HG03469 (cell line): ENCODE data around the gene RAMP3.
"Not testable (repeated sequence)": the region's sequence is repeated elsewhere in the genome, so short reads cannot be mapped to it uniquely, and the experiment has no call there.

ENCODE experiments used
- ATAC-seq: cut with Tn5 transposase; IDR thresholded peaks from one replicate; pipeline ENCODE4 v1.9.1; 2021; ENCODE audit warnings: mild to moderate bottlenecking, moderate library complexity, moderate number of reproducible peaks; ENCODE audit not compliant: unreplicated experiment

RAMP3 gene

GRCh38 chr7:45155941-45156340 is 1.6 kb upstream of the RAMP3 start:
- ATAC-seq = no peak

DNA sequence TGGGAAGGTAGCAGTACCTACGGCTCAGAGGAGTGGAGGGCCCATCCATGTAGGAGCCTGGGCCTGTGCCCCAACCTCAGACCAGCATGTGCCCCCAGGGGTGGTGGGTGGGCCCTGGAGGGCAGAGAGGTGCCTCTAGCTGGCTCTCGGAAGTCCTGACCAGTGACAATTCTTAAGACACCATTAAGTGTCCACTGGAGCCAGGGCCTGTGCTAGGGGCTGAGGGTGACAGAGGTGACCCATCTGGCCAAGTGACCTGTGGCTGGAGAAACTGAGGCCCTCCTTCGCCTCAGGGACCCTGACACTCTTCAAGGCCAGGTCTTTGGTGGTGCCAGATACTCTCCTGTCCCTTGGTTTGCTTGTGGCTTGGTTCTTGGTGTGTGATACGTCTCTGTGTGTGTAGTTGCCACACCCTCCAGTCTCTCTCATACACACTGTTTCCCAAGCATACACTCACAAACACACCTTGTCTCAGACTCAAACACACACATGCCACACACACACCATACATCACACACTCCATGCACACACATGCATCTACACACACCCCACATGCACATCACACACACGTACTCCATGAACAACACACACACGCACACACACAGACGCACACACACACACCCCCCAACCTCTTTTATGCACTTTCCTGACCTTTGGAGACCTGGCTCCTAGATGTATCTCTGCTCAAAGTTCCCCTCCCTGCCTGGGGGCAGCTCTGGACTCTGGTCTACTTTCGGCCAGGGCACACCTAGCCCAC is 897 bp upstream of the RAMP3 start:
- ATAC-seq = no peak

- no peak for ATAC-seq
Observed at GRCh38 chr7:45157286-45157652, 322 bp upstream of the RAMP3 start.

DNA sequence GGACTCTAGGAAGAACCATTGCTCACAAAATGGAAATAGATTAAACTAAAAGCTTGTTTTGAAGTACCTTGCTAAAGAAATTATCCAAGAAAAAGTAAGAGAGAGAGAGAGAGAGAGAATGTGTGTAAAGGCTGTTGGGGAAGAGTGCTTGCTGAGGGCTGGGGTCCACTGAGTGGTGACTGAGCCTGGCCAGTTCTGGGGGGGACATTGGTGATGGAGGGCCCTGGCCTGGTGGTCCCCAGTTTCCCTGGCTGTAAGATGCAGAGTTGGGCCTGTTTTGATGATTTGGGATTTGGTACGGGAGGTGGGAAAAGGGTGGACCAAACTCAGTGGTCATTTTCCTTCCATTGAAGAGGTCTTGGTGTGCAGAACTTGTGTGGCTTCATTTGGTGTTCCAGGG is 880 bp downstream of the RAMP3 start:
- no peak for ATAC-seq

GRCh38 chr7:45159296-45159695 is 1.7 kb downstream of the RAMP3 start:
- ATAC-seq = no peak

DNA sequence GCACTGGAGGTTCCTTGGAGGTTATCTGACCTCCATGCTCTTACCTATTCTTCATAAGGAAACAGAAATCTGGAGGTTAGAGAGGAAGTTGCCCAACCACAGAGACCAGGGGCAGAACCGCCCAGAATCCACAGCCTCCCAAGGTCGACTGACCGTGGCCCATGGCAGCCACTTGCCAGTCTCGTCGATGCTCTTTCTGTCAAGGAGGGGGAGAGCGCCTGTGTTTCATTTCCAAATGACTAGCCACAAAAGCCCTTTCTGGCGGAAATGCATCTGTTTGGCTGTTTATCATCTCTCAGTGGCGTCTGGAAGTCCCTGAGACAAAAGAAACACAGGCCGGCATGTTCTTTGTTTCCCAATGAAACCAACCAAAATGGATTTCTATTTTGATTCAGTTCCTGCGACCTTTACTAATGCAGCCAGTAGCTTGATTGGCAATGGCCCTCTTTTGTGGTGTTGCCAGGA is 2.9 kb downstream of the RAMP3 start:
- peak; percentile 66 for ATAC-seq

DNA sequence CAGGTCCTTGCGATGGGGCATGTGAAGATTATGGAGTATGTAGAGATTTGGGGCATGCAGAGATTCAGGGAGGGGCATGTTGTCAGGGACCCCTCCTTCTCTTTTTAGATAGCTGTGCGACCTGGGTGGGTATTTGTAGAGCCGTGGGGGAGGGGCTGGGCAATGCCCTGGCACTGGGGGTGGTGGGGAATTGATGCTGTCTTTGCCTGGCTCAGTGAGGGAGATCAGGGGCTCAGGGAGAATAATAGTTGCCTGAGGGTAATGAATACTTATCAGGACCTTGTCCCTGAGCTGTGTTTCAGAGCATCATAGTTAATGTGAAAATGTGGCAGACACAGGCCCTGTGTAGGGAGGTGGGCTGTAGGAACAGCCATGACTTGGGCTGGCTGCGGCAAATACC is 3.5 kb downstream of the RAMP3 start:
- no peak for ATAC-seq

DNA sequence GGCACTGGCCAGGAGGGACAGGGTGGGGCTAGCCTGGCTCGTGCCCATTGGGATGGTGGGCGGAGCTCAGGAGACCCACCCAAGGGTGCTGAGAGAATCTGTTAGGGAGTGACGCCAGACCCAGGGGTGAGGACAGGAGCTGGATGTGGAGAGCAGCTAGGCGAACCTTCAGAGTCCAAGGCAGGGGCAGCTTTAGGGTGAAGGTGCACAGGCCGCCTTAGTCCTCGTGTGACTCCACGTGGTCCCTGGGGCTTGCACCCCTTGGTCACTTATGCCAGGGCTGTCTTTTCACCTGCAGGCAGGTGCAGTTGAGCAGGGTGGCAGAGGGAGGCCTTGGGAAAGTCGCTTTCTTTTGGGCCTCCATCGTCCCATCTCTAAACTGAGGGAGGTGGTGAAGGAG is 4.3 kb downstream of the RAMP3 start:
- no peak for ATAC-seq

DNA sequence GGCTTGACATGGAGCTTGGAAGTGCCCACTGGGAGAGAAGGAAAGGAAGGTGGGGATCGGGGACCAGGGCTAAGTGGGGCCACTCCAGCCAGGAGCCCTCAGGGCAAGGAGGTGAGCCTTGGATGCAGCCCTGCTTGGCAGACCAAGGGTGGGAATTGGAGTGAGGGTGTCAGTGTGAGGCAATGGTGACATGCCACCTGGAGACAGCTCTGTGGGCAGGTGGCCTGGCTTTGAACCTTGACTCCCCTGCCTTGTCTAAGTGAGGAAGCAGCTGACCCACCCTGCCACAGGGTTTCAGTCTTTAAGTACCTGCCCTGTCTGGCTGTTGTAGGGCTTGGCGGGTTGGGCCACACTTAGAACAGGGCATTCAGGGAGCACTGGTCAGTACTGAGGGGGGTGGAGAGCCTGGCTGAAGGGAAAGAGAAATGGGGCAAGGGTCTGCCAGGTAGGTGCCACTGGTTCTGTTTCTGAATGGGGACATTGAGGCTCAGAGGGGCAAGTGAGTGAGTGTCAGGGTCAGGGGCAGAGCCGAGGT is 4.8 kb downstream of the RAMP3 start:
- ATAC-seq = no peak

GRCh38 chr7:45162943-45163691 is 5.5 kb downstream of the RAMP3 start:
- ATAC-seq = no peak

- no peak for ATAC-seq
Observed at GRCh38 chr7:45163692-45164052, 6.1 kb downstream of the RAMP3 start.

DNA sequence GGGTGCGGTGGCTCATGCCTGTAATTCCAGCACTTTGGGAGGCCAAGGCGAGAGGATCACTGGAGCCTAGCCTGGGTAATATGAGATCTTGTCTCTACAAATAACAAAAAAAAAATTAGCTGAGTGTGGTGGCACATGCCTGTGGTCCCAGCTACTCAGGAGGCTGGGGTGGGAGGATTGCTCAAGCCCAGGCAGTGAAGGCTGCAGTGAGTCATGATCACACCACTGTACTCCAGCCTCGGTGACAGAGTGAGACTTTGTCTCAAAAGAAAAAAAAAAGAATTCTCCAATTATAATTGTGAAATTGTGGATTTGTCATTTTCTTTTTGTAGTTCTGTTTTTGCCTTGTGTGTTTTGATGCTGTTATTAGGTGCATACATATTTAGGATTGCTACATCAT is 6.7 kb downstream of the RAMP3 start:
- not testable (repeated sequence) for ATAC-seq

DNA sequence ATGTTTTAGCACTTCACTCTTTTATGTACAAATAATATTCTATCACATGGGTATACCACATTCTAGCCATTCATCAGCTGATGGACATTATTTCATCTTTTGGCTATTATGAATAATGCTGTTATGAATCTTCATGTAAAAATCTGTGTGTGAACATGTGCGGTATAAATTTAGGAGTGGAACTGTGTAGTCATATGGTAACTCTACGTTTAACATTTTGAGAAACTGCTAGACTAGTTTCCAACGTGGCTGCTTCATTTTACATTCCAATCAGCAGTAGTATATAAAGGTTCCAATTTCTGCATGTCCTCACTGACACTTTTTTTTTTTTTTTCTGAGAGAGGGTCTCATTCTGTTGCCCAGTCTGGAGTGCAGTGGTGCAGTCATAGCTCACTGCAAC is 8.3 kb downstream of the RAMP3 start:
- no peak for ATAC-seq

GRCh38 chr7:45171946-45172345 is 14.4 kb downstream of the RAMP3 start:
- no peak for ATAC-seq

DNA sequence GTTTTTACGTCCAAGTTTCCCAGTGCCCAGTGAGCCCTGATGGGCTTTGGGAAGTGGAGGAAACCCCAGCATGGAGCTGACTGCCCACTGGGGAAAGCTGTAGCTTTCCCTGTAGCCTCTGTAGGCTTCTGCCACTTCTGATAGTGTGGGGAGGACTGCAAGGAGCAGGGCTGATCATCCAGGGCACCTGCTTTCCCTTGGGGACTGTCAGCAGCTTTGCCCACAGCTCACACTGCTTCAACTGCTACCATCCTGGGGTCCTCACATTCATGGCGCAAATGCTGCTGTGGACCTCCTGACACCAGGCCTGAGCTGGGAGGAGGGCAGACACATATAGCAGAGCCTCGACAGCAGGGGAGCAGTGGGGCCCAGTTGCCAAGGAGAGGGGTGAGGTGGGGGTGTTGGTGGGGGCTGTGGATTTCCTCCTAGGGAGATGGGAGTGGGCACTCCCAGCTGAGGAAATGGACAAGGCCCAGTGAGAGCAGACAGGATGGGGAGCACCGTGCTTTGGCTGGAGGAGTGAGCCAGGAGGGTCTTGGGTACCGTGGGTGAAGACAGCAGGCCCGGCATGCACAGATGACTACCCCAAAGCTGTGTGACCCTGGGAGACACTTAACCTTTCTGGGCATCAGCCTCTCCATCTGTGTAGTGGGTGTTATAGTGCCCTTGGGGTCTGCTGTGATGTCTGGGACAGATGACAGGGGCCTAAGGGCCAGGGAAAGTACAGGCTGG is 16.2 kb downstream of the RAMP3 start:
- ATAC-seq = no peak

DNA sequence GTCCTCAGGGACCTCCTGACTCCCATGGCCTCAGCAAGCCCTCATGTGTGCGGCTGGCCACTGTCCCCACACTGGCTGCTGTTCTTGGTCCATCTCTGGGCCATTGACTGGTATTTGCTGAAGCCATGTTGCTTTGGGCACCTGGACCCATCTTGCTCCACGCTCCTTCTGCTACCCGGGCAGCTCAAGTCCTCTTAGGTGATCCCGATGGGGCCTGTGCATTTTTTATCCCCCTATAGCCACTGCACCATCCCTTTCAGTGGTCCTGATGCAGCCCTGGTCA is 16.7 kb downstream of the RAMP3 start:
- ATAC-seq = no peak

DNA sequence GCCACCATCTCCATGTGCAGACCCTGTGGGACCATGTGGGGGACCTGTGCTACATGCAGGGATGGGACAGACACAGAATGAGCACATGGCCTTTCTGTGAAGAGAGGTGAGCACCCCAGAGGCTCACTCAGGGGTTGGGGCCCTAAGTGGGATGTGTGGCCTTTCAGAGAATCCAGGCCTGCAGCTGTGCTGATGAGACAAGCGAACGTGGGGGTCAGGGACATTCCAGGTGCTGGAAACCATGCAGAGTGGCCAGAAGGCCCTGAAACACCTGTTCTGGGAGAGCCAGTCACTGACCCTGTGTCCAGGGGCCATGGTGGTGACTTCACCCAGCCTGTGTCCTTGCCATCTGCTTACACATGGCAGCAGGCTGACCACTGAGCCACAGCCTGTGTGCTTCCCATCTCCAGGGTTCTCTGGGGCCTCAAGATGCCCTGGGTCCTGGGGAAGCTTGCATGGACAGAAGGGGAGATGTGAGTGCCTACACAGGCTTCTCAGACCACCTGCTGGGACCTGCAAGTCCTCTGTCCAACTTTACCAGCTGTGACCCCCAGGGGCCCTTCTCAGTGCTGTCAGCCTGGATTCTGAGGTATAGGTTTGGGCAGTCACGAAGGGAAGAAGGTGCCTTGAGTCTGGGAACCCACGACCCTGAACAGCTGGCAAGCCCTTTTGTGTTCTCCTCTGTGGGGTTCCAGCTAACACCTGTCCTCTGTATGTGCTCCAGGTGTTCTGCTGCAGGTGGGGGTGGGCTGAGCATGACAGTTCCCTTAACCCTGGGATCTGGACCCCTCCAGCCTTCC is 17.6 kb downstream of the RAMP3 start:
- ATAC-seq = no peak

DNA sequence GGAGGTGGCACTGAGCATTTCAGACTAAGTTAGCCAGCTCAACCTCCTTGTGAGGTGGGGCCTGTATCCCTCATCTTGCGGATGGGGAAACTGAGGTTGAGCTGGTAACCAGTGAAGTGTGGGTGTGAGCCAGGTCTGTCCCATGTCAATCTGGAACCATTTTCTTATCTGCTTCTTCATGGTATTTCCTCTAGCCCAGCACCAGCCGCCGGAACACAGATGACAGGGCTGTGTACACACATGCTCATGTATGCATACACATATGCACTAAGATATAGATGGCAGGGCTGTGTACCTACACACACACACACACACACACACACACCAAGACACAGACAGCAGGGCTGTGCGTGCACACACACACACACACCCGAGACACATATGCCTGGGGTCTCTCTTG is 18.5 kb downstream of the RAMP3 start:
- no peak for ATAC-seq

DNA sequence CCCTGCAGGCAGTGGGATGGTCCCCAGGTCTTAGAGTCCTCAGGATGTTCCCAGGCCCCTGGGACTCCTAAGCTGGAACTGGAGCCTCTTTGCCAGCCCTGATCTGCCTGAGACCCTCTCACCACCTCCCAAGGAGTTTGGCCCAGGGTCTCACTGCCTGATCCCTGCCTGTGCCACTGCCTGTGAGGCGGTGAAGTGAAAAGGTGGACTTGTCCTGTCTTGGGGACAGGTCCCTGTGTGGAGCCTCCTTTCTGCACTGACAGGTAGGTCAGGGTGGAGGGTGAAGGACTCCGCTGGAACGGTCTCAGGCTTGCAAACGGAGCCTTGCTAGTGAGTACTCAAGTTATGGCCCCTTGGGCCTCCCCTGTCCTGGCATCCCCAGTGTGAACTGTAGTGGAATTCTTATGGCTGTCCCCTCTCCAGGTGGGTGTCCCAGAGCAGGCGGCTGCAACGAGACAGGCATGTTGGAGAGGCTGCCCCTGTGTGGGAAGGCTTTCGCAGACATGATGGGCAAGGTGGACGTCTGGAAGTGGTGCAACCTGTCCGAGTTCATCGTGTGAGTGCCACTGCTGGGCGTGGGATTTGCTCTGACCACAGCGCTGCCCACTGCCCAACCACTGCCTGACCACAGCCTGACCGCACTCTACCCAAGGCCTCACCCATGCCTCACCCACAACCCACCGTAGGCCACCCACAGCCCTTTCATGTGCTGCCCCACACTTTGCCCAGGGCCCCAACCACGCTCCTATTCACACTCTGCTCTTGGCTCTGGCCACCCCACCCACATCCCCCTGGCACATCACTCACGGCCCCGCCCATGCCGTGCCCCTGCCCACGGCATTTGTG is 19.5 kb downstream of the RAMP3 start:
- no peak for ATAC-seq

DNA sequence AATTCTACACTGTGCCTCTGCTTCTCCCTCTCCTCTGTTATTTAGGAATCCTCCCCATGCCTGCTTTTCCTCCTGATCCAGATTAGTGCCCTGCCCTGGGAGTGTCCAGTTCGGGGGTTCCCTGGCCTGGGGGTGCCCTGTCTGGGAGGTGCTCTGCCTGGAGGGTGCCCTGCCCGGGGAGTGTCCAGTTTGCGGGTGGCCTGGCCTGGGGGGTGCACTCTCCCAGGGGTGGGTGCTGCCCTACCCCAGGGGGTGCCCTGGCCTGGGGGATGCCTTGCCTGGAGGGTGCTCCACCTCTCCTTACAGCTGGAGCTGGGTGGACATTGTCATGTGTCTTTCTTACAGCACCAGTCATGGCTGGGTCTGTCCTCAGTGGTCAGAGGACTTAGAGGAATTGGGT is 20.2 kb downstream of the RAMP3 start:
- no peak for ATAC-seq
